Ovary (tissue), 3 donors: ENCODE measurements around the gene GNB1L.

Experiments used
- EP300 ChIP-seq: sonication (generic); formaldehyde crosslinking; IDR thresholded peaks from one replicate; pipeline ENCODE4 v1.6.1; 2017; ENCODE audit warnings: antibody characterized with exemption
- POLR2A ChIP-seq: fragments of 450-650 bp; IDR thresholded peaks from one replicate; pipeline ENCODE4 v1.6.1; 2017; ENCODE audit warnings: antibody characterized with exemption, mild to moderate bottlenecking, moderate library complexity
- TF ChIP-seq, protein P1 (sequence below), 3 donors: fragments of 450-650 bp in 2 of 3; fragments of 200-600 bp in 1 of 3; IDR thresholded peaks; one replicate each; pipeline versions ENCODE4 v1.5.1 to v1.8.0; 2016 to 2022; ENCODE audit warnings: antibody characterized with exemption in 3 of 3, mild to moderate bottlenecking in 1 of 3
- donor health status: DM: no; HTN: no; CAD: no.

DNA sequence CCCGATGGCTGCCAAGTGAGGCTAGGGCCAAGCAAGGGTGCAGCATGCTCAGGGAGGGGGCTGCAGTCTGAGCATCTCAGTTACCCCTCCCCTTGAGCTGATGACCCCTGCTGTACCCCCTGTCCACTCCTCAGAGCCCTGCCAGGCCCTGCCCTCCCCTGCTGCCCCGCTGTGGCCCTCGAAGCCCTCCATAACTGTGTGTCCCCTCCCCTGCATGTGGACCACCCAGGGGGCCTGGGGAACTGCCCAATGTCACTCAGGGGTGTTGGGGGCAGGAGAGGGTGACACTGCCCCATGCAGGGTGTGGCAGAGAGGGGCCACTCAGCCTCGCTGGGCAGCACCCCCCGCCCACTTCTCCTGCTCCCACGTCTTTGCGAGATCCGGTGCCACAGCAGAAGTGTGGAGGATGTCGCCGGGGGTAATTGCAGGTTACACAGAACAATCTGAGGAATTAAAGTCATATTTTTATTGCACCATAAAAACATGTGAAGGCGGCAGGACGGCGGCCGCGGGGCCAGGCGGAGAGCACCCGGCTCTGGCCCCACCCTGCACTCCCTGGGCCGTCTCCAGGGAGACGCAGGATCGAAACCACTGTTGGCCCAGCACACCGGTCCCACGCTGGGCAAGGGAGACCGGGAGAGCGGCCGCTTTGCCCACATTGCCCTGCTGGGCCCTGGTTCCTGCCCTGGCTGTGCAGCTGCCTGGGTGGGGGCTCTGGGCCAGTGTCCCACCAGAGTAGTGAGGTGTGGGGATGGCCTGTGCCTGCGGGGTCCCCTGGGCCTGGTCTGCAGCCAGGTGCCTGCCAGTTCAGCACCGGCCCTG is 18.7 kb upstream of the GNB1L start:
- TF ChIP-seq, protein P1, sequence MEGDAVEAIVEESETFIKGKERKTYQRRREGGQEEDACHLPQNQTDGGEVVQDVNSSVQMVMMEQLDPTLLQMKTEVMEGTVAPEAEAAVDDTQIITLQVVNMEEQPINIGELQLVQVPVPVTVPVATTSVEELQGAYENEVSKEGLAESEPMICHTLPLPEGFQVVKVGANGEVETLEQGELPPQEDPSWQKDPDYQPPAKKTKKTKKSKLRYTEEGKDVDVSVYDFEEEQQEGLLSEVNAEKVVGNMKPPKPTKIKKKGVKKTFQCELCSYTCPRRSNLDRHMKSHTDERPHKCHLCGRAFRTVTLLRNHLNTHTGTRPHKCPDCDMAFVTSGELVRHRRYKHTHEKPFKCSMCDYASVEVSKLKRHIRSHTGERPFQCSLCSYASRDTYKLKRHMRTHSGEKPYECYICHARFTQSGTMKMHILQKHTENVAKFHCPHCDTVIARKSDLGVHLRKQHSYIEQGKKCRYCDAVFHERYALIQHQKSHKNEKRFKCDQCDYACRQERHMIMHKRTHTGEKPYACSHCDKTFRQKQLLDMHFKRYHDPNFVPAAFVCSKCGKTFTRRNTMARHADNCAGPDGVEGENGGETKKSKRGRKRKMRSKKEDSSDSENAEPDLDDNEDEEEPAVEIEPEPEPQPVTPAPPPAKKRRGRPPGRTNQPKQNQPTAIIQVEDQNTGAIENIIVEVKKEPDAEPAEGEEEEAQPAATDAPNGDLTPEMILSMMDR (IDR thresholded peaks at IDR 0.05), result no peak
- TF ChIP-seq EP300 (no peak), POLR2A (no peak)
